HepG2 (cell line): Measurements from ENCODE around the gene TLR9. TPM values are rescaled to one million over a fixed set of nuclear protein-coding genes. Genes with fewer than 3 reads are reported as not detected.

Source experiments
- ATAC-seq: fragments of 200-7000 bp; cut with Tn5 transposase; 3 replicates; pipeline ENCODE4 v1.9.1; 2020; ENCODE audit warnings: mild to moderate bottlenecking, moderate library complexity
- BruUV-seq: library from RNA; stranded (reverse); fragments of 400-500 nt; replicated peaks from 2 replicates; lab custom pipeline; 2021; lab: Mats Ljungman, UMichigan
- CTCF ChIA-PET: fragments of 300-600 bp; formaldehyde crosslinking; extraction: SDS; loops from one replicate; lab custom pipeline; 2021; ENCODE audit warnings: low total read pairs, inconsistent platforms, low intra/inter-chr PET ratio; lab: Yijun Ruan, JAX
- POLR2A ChIA-PET: fragments of 350-600 bp; sonication (Branson Sonifier 250); formaldehyde crosslinking; loops from one replicate; lab custom pipeline; 2020; ENCODE audit warnings: antibody characterized with exemption, inconsistent platforms; lab: Yijun Ruan, JAX
- DNase-seq: peaks from one replicate; pipeline ENCODE4 v3.0.0-alpha.2; 2015; ENCODE audit warnings: low spot score
- FAIRE-seq: peaks from 3 replicates; lab custom pipeline; 2011; peaks lifted over from hg19 to GRCh38; lab: Jason Lieb, UNC
- H2AFZ ChIP-seq: one replicate; pipeline ENCODE4 v1.6.1; 2011; ENCODE audit warnings: low read length, inconsistent platforms
- H3K27ac ChIP-seq: fragments of 300-600 bp; 3 replicates; pipeline ENCODE4 v1.8.0; 2011; ENCODE audit warnings: mixed run types, mild to moderate bottlenecking, mixed read lengths, low read length, inconsistent platforms; ENCODE audit not compliant: insufficient read depth; ENCODE audit errors: extremely low read length
- H3K27me3 ChIP-seq, 2 experiments: fragments of 200-600 bp in 1 of 2; 2 replicates in 1 of 2; 3 replicates in 1 of 2; pipeline versions ENCODE4 v1.6.0 to v1.8.0; 2011; ENCODE audit warnings: low read length in 2 of 2, mild to moderate bottlenecking in 2 of 2, moderate library complexity in 2 of 2, inconsistent platforms in 1 of 2; ENCODE audit not compliant: insufficient read depth in 2 of 2, control insufficient read depth in 1 of 2
- H3K36me3 ChIP-seq, 2 experiments: fragments of 200-600 bp in 1 of 2; replicated peaks in 1 of 2; 2 replicates in 1 of 2; 3 replicates in 1 of 2; pipeline versions ENCODE4 v1.5.1 to v1.8.0; 2011; ENCODE audit warnings: low read length in 2 of 2, inconsistent platforms in 1 of 2; ENCODE audit not compliant: insufficient read depth in 2 of 2, control insufficient read depth in 1 of 2
- H3K4me1 ChIP-seq: 2 replicates; pipeline ENCODE4 v1.5.1; 2012; ENCODE audit warnings: low read length, inconsistent platforms; ENCODE audit not compliant: insufficient read depth
- H3K4me2 ChIP-seq: 2 replicates; pipeline ENCODE4 v1.6.0; 2011; ENCODE audit warnings: low read depth, low read length, inconsistent platforms
- H3K4me3 ChIP-seq, 3 experiments: fragments of 200-600 bp in 1 of 3; sonication (generic), shearing (Covaris generic) in 1 of 3; replicated peaks in 1 of 3; 2 replicates each; pipeline ENCODE4 v1.5.1; 2011 to 2016; ENCODE audit warnings: low read length in 3 of 3, inconsistent platforms in 2 of 3, low read depth in 2 of 3, mild to moderate bottlenecking in 2 of 3, control low read depth in 1 of 3, mixed read lengths in 1 of 3; ENCODE audit not compliant: insufficient read depth in 1 of 3
- H3K79me2 ChIP-seq: one replicate; pipeline ENCODE4 v1.6.1; 2011; ENCODE audit warnings: low read length, inconsistent platforms; ENCODE audit not compliant: insufficient read depth
- H3K9ac ChIP-seq: 2 replicates; pipeline ENCODE4 v1.6.0; 2011; ENCODE audit warnings: mild to moderate bottlenecking, low read depth, low read length, inconsistent platforms; ENCODE audit not compliant: insufficient read depth
- H3K9me3 ChIP-seq: 2 replicates; pipeline ENCODE4 v1.5.1; 2012; ENCODE audit warnings: mild to moderate bottlenecking, low read length
- H4K20me1 ChIP-seq: 2 replicates; pipeline ENCODE4 v1.6.0; 2011; ENCODE audit warnings: inconsistent platforms, mild to moderate bottlenecking, low read length, moderate library complexity; ENCODE audit not compliant: insufficient read depth
- NR2C2 ChIP-seq: sonication (generic); formaldehyde crosslinking; IDR thresholded peaks from 2 replicates; pipeline ENCODE4 v1.4.0; 2020; ENCODE audit warnings: missing genetic modification reagents, mild to moderate bottlenecking, moderate library complexity, borderline replicate concordance
- PRPF4 ChIP-seq: fragments of 200-400 bp; formaldehyde crosslinking; IDR thresholded peaks from 2 replicates; pipeline ENCODE4 v1.6.1; 2016; ENCODE audit warnings: low read length, low read depth; ENCODE audit not compliant: poor library complexity, severe bottlenecking
- ZNF468 ChIP-seq: sonication (generic); formaldehyde crosslinking; IDR thresholded peaks from 2 replicates; pipeline ENCODE4 v1.8.0; 2022; ENCODE audit warnings: mild to moderate bottlenecking, moderate library complexity, missing genetic modification reagents
- WGBS: methylation state at CpG from one replicate; pipeline ENCODE4 v1.1.6; 2017; ENCODE audit warnings: low lambda C conversion rate; 5-methylcytosine and 5-hydroxymethylcytosine counted together
- in situ Hi-C: cut with HindIII; loops from 2 replicates; pipeline ENCODE4 v1.10.0; 2017; ENCODE audit warnings: low pct_unique_long_range_greater_than_20kb; ENCODE audit not compliant: extremely low pct_ligation_motif_present
- intact Hi-C: fragments of 100-400 bp; cut with micrococcal nuclease; formaldehyde crosslinking; loops from one replicate; pipeline ENCODE4 v1.10.0; 2022; ENCODE audit not compliant: unreplicated experiment
- polyA plus RNA-seq, 8 experiments: library from polyadenylated mRNA; depleted of rRNA in 3 of 8; stranded (reverse) in 7 of 8; unstranded in 1 of 8; fragments of >200 nt; fragmentation: Illumina TruSeq in 4 of 8; extraction: Trizol in 4 of 8; gene quantifications; 2 replicates each; pipeline versions ENCODE4 v1.2.1 to v1.2.3, GENCODE V29; 2011 to 2016; ENCODE audit warnings: low read depth in 4 of 8, missing spikeins in 1 of 8, mixed read lengths in 1 of 8; ENCODE audit not compliant: insufficient read depth in 1 of 8
- total RNA-seq, 5 experiments: library from RNA; depleted of rRNA; stranded (reverse); fragments of >200 nt; fragmentation: Illumina TruSeq; extraction: Trizol; gene quantifications; 2 replicates each; pipeline ENCODE4 v1.2.3, GENCODE V29; 2016; ENCODE audit warnings: low read depth in 1 of 5
- TF ChIP-seq, protein P1 (sequence below): sonication (generic); formaldehyde crosslinking; IDR thresholded peaks from 2 replicates; pipeline ENCODE4 v1.8.0; 2022; ENCODE audit warnings: missing genetic modification reagents, mild to moderate bottlenecking, borderline replicate concordance
- TF ChIP-seq, protein P2 (sequence below): fragments of 450-650 bp; IDR thresholded peaks from 2 replicates; pipeline ENCODE4 v1.6.1; 2017

Gene TLR9
- total and polyA plus RNA-seq, 2 of the 13 experiments (the other 11 are each of a cell fraction or from before 2014, with no cell fraction given), result not detected

DNA sequence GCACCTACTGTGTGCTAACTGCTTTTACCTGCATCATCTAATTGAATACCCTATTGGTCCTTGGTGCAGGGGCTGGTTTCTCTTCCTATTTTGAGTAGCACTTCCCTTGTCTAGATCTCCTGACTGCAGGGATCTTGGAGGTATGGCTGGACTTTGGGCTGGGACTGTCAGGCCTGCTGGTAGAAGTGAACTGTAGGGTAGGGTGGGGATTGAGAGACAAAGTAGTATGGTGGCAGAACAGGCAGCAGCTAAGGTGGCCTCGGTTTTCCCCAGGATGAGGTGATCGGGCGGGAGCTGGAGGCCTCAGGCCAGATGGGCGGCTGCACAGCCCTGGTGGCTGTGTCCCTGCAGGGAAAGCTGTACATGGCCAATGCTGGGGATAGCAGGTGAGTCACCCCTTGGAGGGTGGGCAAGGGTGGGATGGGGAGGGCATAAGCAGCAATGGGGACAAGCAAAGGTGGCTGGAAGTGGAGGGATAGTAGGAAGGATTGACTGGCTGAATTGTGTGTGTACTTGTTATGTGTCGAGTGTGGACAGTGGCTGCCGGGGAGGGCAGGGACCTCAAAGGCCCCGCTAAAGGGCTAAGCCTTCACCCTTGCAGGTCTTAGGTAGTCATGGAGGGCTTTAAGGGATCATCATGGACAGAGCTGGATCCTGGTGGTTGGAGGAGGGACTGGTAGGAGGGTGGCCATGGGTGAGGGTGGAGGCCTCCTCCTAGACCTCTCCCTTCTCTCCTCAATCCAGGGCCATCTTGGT, 22.1 kb upstream of the TLR9 start:
- Histone ChIP-seq H3K9me3 (no peaks in the 10 kb centered on the region), H3K4me2 (no peak overlapping the region), H3K27me3 (no peaks in the 10 kb centered on the region), H3K4me3 (no peak overlapping the region), H4K20me1 (no peaks in the 10 kb centered on the region), H3K27ac (no peak overlapping the region), H3K9ac (no peak overlapping the region), H2AFZ (no peak overlapping the region), H3K4me1 (peaks cover 38% of the 10 kb centered on the region), H3K79me2 (no peaks in the 10 kb centered on the region), H3K36me3 (no peaks in the 10 kb centered on the region; a peak in 1 of 5 replicates)
- intact Hi-C loops (no loop called here), in situ Hi-C loops (no loop called here)
- no TSS peak for BruUV-seq
- DNase-seq (no peak), FAIRE-seq (no peak), ATAC-seq (peak; percentile 6)
- TF ChIP-seq, protein P1, sequence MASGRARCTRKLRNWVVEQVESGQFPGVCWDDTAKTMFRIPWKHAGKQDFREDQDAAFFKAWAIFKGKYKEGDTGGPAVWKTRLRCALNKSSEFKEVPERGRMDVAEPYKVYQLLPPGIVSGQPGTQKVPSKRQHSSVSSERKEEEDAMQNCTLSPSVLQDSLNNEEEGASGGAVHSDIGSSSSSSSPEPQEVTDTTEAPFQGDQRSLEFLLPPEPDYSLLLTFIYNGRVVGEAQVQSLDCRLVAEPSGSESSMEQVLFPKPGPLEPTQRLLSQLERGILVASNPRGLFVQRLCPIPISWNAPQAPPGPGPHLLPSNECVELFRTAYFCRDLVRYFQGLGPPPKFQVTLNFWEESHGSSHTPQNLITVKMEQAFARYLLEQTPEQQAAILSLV, result no peak
- TF ChIP-seq PRPF4, result no peak
- TF ChIP-seq, protein P2, sequence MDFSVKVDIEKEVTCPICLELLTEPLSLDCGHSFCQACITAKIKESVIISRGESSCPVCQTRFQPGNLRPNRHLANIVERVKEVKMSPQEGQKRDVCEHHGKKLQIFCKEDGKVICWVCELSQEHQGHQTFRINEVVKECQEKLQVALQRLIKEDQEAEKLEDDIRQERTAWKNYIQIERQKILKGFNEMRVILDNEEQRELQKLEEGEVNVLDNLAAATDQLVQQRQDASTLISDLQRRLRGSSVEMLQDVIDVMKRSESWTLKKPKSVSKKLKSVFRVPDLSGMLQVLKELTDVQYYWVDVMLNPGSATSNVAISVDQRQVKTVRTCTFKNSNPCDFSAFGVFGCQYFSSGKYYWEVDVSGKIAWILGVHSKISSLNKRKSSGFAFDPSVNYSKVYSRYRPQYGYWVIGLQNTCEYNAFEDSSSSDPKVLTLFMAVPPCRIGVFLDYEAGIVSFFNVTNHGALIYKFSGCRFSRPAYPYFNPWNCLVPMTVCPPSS, result no peak
- TF ChIP-seq ZNF468 (CRISPR knock-in tag), result no peak
- TF ChIP-seq NR2C2 (CRISPR knock-in tag), result no peak
- CTCF ChIA-PET, result no interaction called here
- 90% methylated on average over 7 of the region's 7 CpGs for WGBS
- POLR2A ChIA-PET, result interaction anchor here (1.0 to 2.9 kb wide), 3 partner anchors 9 to 31 kb away, joined by 3 to 13 read pairs (median 10); partner anchors contain the start of genes TWF2 and WDR82
